Esophagus muscularis mucosa (tissue), 4 donors: ENCODE data around the gene DNAAF5.

Source experiments
- EP300 ChIP-seq: sonication (generic); formaldehyde crosslinking; IDR thresholded peaks from one replicate; pipeline ENCODE4 v1.6.1; 2017; ENCODE audit warnings: antibody characterized with exemption
- POLR2A ChIP-seq: fragments of 450-650 bp; IDR thresholded peaks from one replicate; pipeline ENCODE4 v1.6.1; 2017; ENCODE audit warnings: antibody characterized with exemption, moderate library complexity, mild to moderate bottlenecking, low read depth
- POLR2AphosphoS5 ChIP-seq, 2 donors: sonication (generic); formaldehyde crosslinking; IDR thresholded peaks; one replicate each; pipeline ENCODE4 v1.6.1; 2017; ENCODE audit warnings: antibody characterized with exemption in 2 of 2
- TF ChIP-seq, protein P1 (sequence below), 3 experiments: fragments of 200-600 bp in 2 of 3; fragments of 450-650 bp in 1 of 3; sonication (generic) in 2 of 3; IDR thresholded peaks; one replicate each; pipeline ENCODE4 v1.5.1; 2017 to 2019; ENCODE audit warnings: antibody characterized with exemption in 3 of 3, mild to moderate bottlenecking in 2 of 3, moderate library complexity in 1 of 3

DNA sequence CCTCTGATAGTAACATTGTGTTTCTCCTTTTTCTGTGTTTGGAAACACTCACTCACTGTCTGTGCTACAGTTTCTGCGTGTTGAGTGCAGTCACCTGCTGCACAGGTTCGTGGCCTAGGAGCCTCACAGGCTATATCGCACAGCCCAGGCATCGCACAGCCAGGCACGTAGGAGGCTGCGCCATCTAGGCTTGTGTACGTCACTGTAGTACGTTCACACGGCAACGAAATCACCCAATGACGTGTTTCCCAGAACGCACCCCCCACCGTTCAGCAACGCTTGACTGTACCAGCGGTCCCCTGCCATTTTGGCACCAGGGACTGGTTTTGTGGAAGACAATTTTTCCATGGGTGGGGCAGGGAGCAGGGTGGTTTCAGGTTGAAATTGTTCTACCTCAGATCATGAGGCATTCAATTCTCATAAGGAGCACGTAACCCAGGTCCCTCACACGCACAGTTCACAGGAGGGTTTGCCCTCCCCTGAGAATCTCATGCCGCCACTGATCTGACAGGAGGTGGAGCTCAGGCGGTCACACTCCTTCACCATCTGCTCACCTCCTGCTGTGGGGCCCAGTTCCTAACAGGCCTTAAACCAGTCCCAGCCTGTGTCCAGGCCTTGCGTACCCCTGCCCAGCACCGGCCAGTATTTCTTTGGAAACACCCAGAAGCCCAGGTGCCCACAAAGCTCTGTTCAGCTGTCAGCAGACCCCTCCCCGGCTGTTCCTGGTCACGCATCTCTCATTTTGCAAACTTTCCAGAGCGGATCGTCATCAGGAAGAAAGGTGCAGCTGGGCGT lies 23.8 kb downstream of the DNAAF5 start:
- no peak for TF ChIP-seq POLR2A
- TF ChIP-seq POLR2AphosphoS5 (IDR thresholded peaks at IDR 0.05): no peak
- TF ChIP-seq, protein P1, sequence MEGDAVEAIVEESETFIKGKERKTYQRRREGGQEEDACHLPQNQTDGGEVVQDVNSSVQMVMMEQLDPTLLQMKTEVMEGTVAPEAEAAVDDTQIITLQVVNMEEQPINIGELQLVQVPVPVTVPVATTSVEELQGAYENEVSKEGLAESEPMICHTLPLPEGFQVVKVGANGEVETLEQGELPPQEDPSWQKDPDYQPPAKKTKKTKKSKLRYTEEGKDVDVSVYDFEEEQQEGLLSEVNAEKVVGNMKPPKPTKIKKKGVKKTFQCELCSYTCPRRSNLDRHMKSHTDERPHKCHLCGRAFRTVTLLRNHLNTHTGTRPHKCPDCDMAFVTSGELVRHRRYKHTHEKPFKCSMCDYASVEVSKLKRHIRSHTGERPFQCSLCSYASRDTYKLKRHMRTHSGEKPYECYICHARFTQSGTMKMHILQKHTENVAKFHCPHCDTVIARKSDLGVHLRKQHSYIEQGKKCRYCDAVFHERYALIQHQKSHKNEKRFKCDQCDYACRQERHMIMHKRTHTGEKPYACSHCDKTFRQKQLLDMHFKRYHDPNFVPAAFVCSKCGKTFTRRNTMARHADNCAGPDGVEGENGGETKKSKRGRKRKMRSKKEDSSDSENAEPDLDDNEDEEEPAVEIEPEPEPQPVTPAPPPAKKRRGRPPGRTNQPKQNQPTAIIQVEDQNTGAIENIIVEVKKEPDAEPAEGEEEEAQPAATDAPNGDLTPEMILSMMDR (IDR thresholded peaks at IDR 0.05): no peak
- no peak for TF ChIP-seq EP300
